Measurements from ENCODE around the gene NXN. TPM values are rescaled to one million over a fixed set of nuclear protein-coding genes. Genes with fewer than 3 reads are reported as not detected.
"Not testable (repeated sequence)": the region's sequence is repeated elsewhere in the genome, so short reads cannot be mapped to it uniquely, and the experiment has no call there.

The NXN gene
- total RNA-seq, 1 donor from 2014 or later, result 76.4 TPM

DNA sequence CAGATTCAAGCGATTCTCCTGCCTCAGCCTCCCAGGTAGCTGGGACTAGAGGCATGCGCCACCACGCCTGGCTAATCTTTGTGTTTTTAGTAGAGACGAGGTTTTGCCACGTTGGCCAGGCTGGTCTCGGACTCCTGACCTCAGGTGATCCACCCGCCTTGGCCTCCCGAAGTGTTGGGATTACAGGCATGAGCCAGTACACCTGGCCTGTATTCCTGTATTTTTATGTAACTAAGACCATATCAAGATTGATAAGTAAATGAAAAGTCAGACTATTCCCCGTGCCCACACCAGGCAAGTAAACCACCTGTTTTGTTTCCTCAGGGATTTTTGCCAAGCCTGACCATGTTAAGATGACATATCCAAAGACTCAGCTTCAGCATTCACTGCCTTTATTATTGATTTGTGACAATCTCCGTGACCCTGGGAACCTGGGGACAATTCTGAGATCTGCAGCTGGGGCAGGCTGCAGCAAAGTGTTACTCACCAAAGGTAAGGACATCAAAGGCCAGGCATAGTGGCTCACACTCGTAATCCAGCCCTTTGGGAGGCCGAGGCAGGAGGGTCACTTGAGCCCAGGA, 191.8 kb downstream of the NXN start:
- no peak overlapping the region for H3K27ac Mint-ChIP-seq (ENCODE audit: unreplicated experiment)
- no peak for DNase-seq (ENCODE audit: low read depth, low spot score)
- peaks cover 4% of the 10 kb centered on the region for H3K27me3 Mint-ChIP-seq (ENCODE audit: low read depth)
- no peaks in the 10 kb centered on the region for H3K9me3 Mint-ChIP-seq
- H3K4me3 Mint-ChIP-seq, result no peak overlapping the region
- H3K4me1 Mint-ChIP-seq, result peaks cover 14% of the 10 kb centered on the region
- peaks cover 12% of the 10 kb centered on the region for H3K36me3 Mint-ChIP-seq (ENCODE audit: low read depth)
- TF ChIP-seq CTCF (conservative IDR thresholded peaks at IDR 0.05), result no peak

DNA sequence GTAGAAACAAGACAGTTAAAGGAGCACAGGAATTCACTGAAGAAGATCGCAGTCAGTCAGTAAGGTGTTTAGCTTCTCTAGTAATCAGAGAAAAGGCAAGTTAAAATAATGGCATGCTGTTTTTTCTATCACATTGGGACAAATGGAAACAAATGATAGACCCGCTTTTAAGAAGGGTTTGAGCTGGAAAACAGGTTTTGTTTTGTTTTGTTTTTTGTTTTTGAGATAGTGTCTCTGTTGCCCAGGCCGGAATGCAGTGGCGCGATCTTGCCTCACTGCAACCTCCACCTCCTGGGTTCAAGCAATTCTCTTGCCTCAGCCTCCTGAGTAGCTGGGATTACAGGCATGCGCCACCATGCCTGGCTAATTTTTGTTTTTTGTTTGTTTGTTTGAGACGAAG, 193.7 kb downstream of the NXN start:
- H3K27me3 Mint-ChIP-seq (ENCODE audit: low read depth); H3K36me3 Mint-ChIP-seq (ENCODE audit: low read depth); DNase-seq (ENCODE audit: low read depth, low spot score); H3K27ac Mint-ChIP-seq (ENCODE audit: unreplicated experiment); H3K9me3 Mint-ChIP-seq: not testable (repeated sequence)
- H3K4me1 Mint-ChIP-seq, result peaks cover 26% of the 10 kb centered on the region
- H3K4me3 Mint-ChIP-seq, result peak overlapping the region; percentile 33

- TF ChIP-seq CTCF (conservative IDR thresholded peaks at IDR 0.05), result no peak
- no peaks in the 10 kb centered on the region for H3K9me3 Mint-ChIP-seq
- peaks cover 5% of the 10 kb centered on the region for H3K36me3 Mint-ChIP-seq (ENCODE audit: low read depth)
- H3K27me3 Mint-ChIP-seq (ENCODE audit: low read depth), result peaks cover 3% of the 10 kb centered on the region
- H3K27ac Mint-ChIP-seq (ENCODE audit: unreplicated experiment), result no peak overlapping the region
- DNase-seq (ENCODE audit: low read depth, low spot score), result no peak
- peaks cover 31% of the 10 kb centered on the region for H3K4me1 Mint-ChIP-seq
- H3K4me3 Mint-ChIP-seq, result peak overlapping the region; percentile 99
Measured at GRCh38 chr17:784143-784542, 195.4 kb downstream of the NXN start.

GRCh38 chr17:781805-782731, 197.5 kb downstream of the NXN start, which contains the start of the genes GLOD4 and MRM3:
TSS of gene GLOD4 (minus strand) at chr17:782280. CDS start at chr17:782255, 25 bp downstream.
TSS of gene MRM3 (plus strand) at chr17:782353. CDS start at chr17:782379, 26 bp downstream.
- Mint-ChIP-seq H3K4me3 (peak within 1 kb of the TSS; percentile 99), H3K4me1 (peaks cover 31% of the 10 kb centered on the region), H3K27me3 (ENCODE audit: low read depth) (peaks cover 3% of the 10 kb centered on the region), H3K36me3 (ENCODE audit: low read depth) (peaks cover 5% of the 10 kb centered on the region), H3K27ac (ENCODE audit: unreplicated experiment) (peak within 1 kb of the TSS; percentile 99), H3K9me3 (no peaks in the 10 kb centered on the region)
- peak; percentile 48 for TF ChIP-seq CTCF (conservative IDR thresholded peaks at IDR 0.05)
- DNase-seq (ENCODE audit: low read depth, low spot score), result peak; percentile 90

DNA sequence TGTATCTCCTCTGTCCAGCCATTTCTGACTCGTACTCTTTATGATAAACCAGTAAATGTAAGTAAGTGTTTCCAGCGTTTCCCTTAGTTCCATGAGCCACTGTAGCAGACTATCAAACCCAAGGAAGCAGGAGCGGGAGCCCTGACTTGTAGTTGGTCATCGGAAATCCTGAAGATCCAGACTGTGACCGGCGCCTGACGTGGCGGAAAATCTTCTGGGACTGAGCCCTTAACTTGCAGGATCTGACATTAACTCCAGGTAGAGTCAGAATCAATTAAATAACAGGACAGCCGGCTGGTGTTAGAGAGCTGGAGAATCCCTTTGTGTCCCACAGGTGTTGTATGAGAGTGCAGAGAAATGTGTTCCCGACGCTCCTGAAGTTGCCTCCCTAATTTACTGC, 201.5 kb downstream of the NXN start:
- no peak for DNase-seq (ENCODE audit: low read depth, low spot score)
- peaks cover 8% of the 10 kb centered on the region for H3K36me3 Mint-ChIP-seq (ENCODE audit: low read depth)
- peaks cover 3% of the 10 kb centered on the region for H3K27me3 Mint-ChIP-seq (ENCODE audit: low read depth)
- H3K27ac Mint-ChIP-seq (ENCODE audit: unreplicated experiment), result no peak overlapping the region
- no peak for TF ChIP-seq CTCF (conservative IDR thresholded peaks at IDR 0.05)
- no peaks in the 10 kb centered on the region for H3K9me3 Mint-ChIP-seq
- peaks cover 42% of the 10 kb centered on the region for H3K4me1 Mint-ChIP-seq
- H3K4me3 Mint-ChIP-seq, result peak overlapping the region; percentile 75

DNA sequence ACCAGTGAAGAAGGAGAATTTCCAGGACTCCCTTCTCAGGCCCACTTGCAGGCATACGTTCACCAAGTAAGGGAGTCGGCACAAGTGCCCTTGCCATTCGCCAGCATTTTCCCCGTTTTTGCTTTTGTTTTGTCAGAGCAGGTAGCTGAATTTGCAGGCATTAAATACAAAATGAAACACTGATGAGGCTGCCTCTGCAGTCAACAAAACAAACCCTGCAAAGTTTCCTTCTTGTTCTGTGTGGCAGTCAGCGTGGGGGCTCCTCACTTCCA, 205.3 kb downstream of the NXN start:
- TF ChIP-seq CTCF (conservative IDR thresholded peaks at IDR 0.05), result no peak
- Mint-ChIP-seq H3K27ac (ENCODE audit: unreplicated experiment) (peak overlapping the region; percentile 89), H3K27me3 (ENCODE audit: low read depth) (no peaks in the 10 kb centered on the region), H3K4me3 (peak overlapping the region; percentile 72), H3K36me3 (ENCODE audit: low read depth) (peaks cover 18% of the 10 kb centered on the region), H3K4me1 (peaks cover 33% of the 10 kb centered on the region), H3K9me3 (no peaks in the 10 kb centered on the region)
- DNase-seq (ENCODE audit: low read depth, low spot score), result no peak

Measured in neural crest cell (in vitro differentiated cells).